Neural cell (in vitro differentiated cells): ENCODE measurements around the gene CUX1. TPM values are rescaled to one million over a fixed set of nuclear protein-coding genes. Genes with fewer than 3 reads are reported as not detected.

ENCODE experiments used
- H2AFZ ChIP-seq: fragments of 200-600, 300-800 bp; sonication (generic), shearing (Covaris generic); 2 replicates; pipeline ENCODE4 v1.6.0; 2014; ENCODE audit warnings: low read depth, mild to moderate bottlenecking, antibody characterized with exemption, low read length, moderate library complexity
- H3F3A ChIP-seq: fragments of 200-600 bp; shearing (Covaris generic); 2 replicates; pipeline ENCODE4 v1.6.1; 2016; ENCODE audit warnings: mild to moderate bottlenecking, moderate library complexity, mixed read lengths, antibody characterized with exemption, low read length; ENCODE audit not compliant: insufficient read depth, poor library complexity, severe bottlenecking
- H3K27ac ChIP-seq: fragments of 200-600, 300-800 bp; sonication (generic), shearing (Covaris generic); 2 replicates; pipeline ENCODE4 v1.5.1; 2014; ENCODE audit warnings: mild to moderate bottlenecking, low read length, moderate library complexity
- H3K27me3 ChIP-seq: fragments of 300-800, 200-600 bp; sonication (generic), shearing (Covaris generic); 2 replicates; pipeline ENCODE4 v1.6.0; 2014; ENCODE audit warnings: mild to moderate bottlenecking, low read depth, low read length, moderate library complexity; ENCODE audit not compliant: insufficient read depth
- H3K36me3 ChIP-seq: fragments of 300-800, 200-600 bp; sonication (generic), shearing (Covaris generic); 2 replicates; pipeline ENCODE4 v1.5.1; 2014; ENCODE audit warnings: mild to moderate bottlenecking, antibody characterized with exemption, low read length, moderate library complexity; ENCODE audit not compliant: insufficient read depth
- H3K4me2 ChIP-seq: fragments of 300-800, 200-600 bp; sonication (generic), shearing (Covaris generic); 2 replicates; pipeline ENCODE4 v1.6.0; 2014; ENCODE audit warnings: mild to moderate bottlenecking, low read length
- H3K4me3 ChIP-seq: fragments of 300-800, 200-600 bp; sonication (generic), shearing (Covaris generic); 2 replicates; pipeline ENCODE4 v1.5.1; 2014; ENCODE audit warnings: mild to moderate bottlenecking, low read length, moderate library complexity
- H3K79me2 ChIP-seq: fragments of 200-600 bp; shearing (Covaris generic); replicated peaks from 2 replicates; pipeline ENCODE4 v1.6.0; 2014; ENCODE audit warnings: mild to moderate bottlenecking, low read length, moderate library complexity; ENCODE audit not compliant: insufficient read depth
- H3K9ac ChIP-seq: fragments of 300-800, 200-600 bp; sonication (generic), shearing (Covaris generic); 2 replicates; pipeline ENCODE4 v1.6.1; 2016; ENCODE audit warnings: mild to moderate bottlenecking, low read length, mixed read lengths
- H3K9me2 ChIP-seq: fragments of 200-600 bp; shearing (Covaris generic); 2 replicates; pipeline ENCODE4 v1.6.1; 2016; ENCODE audit warnings: mild to moderate bottlenecking, low read length, mixed read lengths; ENCODE audit not compliant: insufficient read depth
- H3K9me3 ChIP-seq: fragments of 200-600, 300-800 bp; sonication (generic), shearing (Covaris generic); 2 replicates; pipeline ENCODE4 v1.6.1; 2016; ENCODE audit warnings: mild to moderate bottlenecking, mixed run types, low read length, moderate library complexity, mixed read lengths
- H4K20me1 ChIP-seq: fragments of 200-600 bp; shearing (Covaris generic); 2 replicates; pipeline ENCODE4 v1.6.1; 2016; ENCODE audit warnings: mild to moderate bottlenecking, mixed run types; ENCODE audit not compliant: insufficient read depth
- CTCF ChIP-seq: fragments of 450-650 bp; IDR thresholded peaks from 2 replicates; pipeline ENCODE4 v1.5.1; 2014; ENCODE audit warnings: antibody characterized with exemption, mild to moderate bottlenecking, moderate library complexity; ENCODE audit not compliant: poor library complexity, severe bottlenecking
- EP300 ChIP-seq: fragments of 450-650 bp; conservative IDR thresholded peaks from 2 replicates; pipeline ENCODE4 v1.6.1; 2014; ENCODE audit warnings: antibody characterized with exemption, mild to moderate bottlenecking, moderate library complexity; ENCODE audit not compliant: poor library complexity, severe bottlenecking
- EZH2 ChIP-seq: fragments of 200-600, 300-800 bp; shearing (Covaris generic), sonication (generic); IDR thresholded peaks from 2 replicates; pipeline ENCODE4 v1.6.1; 2014; ENCODE audit warnings: antibody characterized with exemption, low read length, borderline replicate concordance, mild to moderate bottlenecking; ENCODE audit not compliant: insufficient read depth, poor library complexity, severe bottlenecking
- MXI1 ChIP-seq: fragments of 450-650 bp; conservative IDR thresholded peaks from 2 replicates; pipeline ENCODE4 v1.6.1; 2014; ENCODE audit warnings: antibody characterized with exemption, mild to moderate bottlenecking; ENCODE audit not compliant: poor library complexity, severe bottlenecking
- POLR2AphosphoS5 ChIP-seq: IDR thresholded peaks from 2 replicates; pipeline ENCODE4 v1.6.1; 2012
- RAD21 ChIP-seq: fragments of 450-650 bp; conservative IDR thresholded peaks from 2 replicates; pipeline ENCODE4 v1.6.1; 2014; ENCODE audit warnings: antibody characterized with exemption, mild to moderate bottlenecking, moderate library complexity
- REST ChIP-seq: IDR thresholded peaks from 2 replicates; pipeline ENCODE4 v1.6.1; 2012; ENCODE audit warnings: borderline replicate concordance
- SMC3 ChIP-seq: fragments of 450-650 bp; conservative IDR thresholded peaks from 2 replicates; pipeline ENCODE4 v1.6.1; 2014; ENCODE audit warnings: antibody characterized with exemption, mild to moderate bottlenecking, moderate library complexity; ENCODE audit not compliant: poor library complexity
- TAF1 ChIP-seq: IDR thresholded peaks from 2 replicates; pipeline ENCODE4 v1.6.1; 2012; ENCODE audit warnings: low read depth
- polyA plus RNA-seq: library from polyadenylated mRNA; depleted of rRNA; stranded (reverse); fragments of >200 nt; gene quantifications from 2 replicates; pipeline ENCODE4 v1.2.3, GENCODE V29; 2014

Gene CUX1
- polyA plus RNA-seq, 1 donor from 2014 or later, result 26.6 TPM

GRCh38 chr7:101841328-101841727, 23.9 kb downstream of the CUX1 start:
- Histone ChIP-seq H3K9ac (no peak overlapping the region), H3F3A (no peaks in the 10 kb centered on the region), H3K79me2 (peaks cover 59% of the 10 kb centered on the region), H3K36me3 (no peaks in the 10 kb centered on the region), H3K9me3 (no peaks in the 10 kb centered on the region), H3K9me2 (no peaks in the 10 kb centered on the region), H3K27ac (no peak overlapping the region), H3K27me3 (no peaks in the 10 kb centered on the region), H4K20me1 (no peaks in the 10 kb centered on the region), H2AFZ (no peak overlapping the region), H3K4me3 (no peak overlapping the region), H3K4me2 (no peak overlapping the region)
- TF ChIP-seq REST, result no peak

GRCh38 chr7:101843293-101844271, 26.2 kb downstream of the CUX1 start:
- no peak for TF ChIP-seq POLR2AphosphoS5
- no peak for TF ChIP-seq EP300
- no peak for TF ChIP-seq SMC3
- TF ChIP-seq MXI1, result no peak
- no peak for TF ChIP-seq EZH2
- no peak for TF ChIP-seq REST
- TF ChIP-seq TAF1, result no peak
- TF ChIP-seq CTCF, result no peak
- no peak for TF ChIP-seq RAD21
- H3K9me3 ChIP-seq, result peaks cover 5% of the 10 kb centered on the region
- H3K4me3 ChIP-seq, result no peak overlapping the region
- H3K9me2 ChIP-seq, result no peaks in the 10 kb centered on the region
- H3K27ac ChIP-seq, result no peak overlapping the region
- H3K36me3 ChIP-seq, result no peaks in the 10 kb centered on the region
- no peak overlapping the region for H3K9ac ChIP-seq
- H2AFZ ChIP-seq, result no peak overlapping the region
- no peaks in the 10 kb centered on the region for H4K20me1 ChIP-seq
- H3K4me2 ChIP-seq, result no peak overlapping the region
- H3F3A ChIP-seq, result no peaks in the 10 kb centered on the region
- peaks cover 67% of the 10 kb centered on the region for H3K79me2 ChIP-seq
- no peaks in the 10 kb centered on the region for H3K27me3 ChIP-seq
